ENCODE results near the gene GMCL1.
A peak's percentile ranks its signal among the peaks of the same experiment; 100 is the strongest.

GMCL1 gene

DNA sequence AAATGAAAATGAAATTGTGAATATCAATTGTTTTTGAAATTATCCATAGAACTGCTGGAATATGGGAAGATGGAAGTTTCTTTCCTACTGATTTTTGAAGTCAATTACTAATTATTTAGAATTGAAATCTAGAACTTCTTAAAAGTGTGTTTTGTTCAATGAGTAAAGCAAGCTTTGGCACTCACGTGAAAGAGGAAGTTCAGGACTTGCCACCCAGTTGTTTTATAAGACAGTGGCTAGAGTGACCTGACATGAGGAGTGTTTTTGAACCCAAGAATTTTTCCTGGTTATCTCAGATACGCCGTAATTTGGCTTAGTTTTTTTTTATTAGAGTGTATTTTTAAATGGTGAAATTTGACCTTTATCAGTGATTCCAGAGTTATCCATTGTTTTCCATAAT is 88.9 kb downstream of the GMCL1 start:
- Histone ChIP-seq H3F3A (ENCODE audit: low read depth) (no peaks in the 10 kb centered on the region), H3K79me2 (ENCODE audit: insufficient read depth, low read length) (peaks cover 13% of the 10 kb centered on the region; the same call in 1 of the 2 replicates), H3K4me2 (ENCODE audit: low read depth, low read length, poor library complexity, severe bottlenecking) (peak overlapping the region; percentile 2), H3K9me3 (ENCODE audit: insufficient read depth, low read depth, low read length) (no peaks in the 10 kb centered on the region), H4K20me1 (ENCODE audit: insufficient read depth, low read length, poor library complexity, severe bottlenecking) (peaks cover 6% of the 10 kb centered on the region), H2AFZ (ENCODE audit: low read length) (no peak overlapping the region), H3K4me1 (ENCODE audit: insufficient read depth, low read length, poor library complexity, severe bottlenecking) (peaks cover 20% of the 10 kb centered on the region), H3K9ac (ENCODE audit: low read depth, low read length, poor library complexity, severe bottlenecking) (no peak overlapping the region), H3K27me3 (ENCODE audit: insufficient read depth, low read length, poor library complexity, severe bottlenecking) (no peaks in the 10 kb centered on the region), H3K4me3 (ENCODE audit: low read length, poor library complexity, severe bottlenecking) (no peak overlapping the region), H3K9me2 (replicated peaks; ENCODE audit: low read depth, low read length) (no peaks in the 10 kb centered on the region), H3K36me3 (ENCODE audit: insufficient read depth, low read length) (no peaks in the 10 kb centered on the region)
- no peak for TF ChIP-seq EZH2phosphoT487 (IDR thresholded peaks at IDR 0.05; ENCODE audit: borderline replicate concordance)
- TF ChIP-seq, protein P1, sequence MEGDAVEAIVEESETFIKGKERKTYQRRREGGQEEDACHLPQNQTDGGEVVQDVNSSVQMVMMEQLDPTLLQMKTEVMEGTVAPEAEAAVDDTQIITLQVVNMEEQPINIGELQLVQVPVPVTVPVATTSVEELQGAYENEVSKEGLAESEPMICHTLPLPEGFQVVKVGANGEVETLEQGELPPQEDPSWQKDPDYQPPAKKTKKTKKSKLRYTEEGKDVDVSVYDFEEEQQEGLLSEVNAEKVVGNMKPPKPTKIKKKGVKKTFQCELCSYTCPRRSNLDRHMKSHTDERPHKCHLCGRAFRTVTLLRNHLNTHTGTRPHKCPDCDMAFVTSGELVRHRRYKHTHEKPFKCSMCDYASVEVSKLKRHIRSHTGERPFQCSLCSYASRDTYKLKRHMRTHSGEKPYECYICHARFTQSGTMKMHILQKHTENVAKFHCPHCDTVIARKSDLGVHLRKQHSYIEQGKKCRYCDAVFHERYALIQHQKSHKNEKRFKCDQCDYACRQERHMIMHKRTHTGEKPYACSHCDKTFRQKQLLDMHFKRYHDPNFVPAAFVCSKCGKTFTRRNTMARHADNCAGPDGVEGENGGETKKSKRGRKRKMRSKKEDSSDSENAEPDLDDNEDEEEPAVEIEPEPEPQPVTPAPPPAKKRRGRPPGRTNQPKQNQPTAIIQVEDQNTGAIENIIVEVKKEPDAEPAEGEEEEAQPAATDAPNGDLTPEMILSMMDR (conservative IDR thresholded peaks at IDR 0.05; ENCODE audit: low read length) = no peak

DNA sequence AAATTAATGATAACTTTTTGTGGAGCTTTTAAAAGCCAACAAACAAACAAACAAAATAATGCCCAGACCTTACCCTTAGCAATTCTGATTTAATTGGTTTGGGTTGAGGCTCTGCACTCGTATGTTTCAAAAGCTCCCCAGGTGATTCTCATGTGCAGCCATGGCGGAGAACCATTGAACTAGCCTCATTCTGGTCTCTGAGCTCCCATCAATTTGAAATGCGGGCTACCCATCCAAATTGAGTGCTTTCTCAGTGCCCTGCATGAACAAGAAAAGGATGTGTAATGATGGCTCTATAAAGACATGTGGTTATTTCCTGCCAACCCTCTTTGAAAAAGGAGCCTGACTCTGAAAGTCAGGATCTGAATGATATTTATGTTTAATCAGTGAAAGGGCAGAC is 93.7 kb downstream of the GMCL1 start:
- Histone ChIP-seq H4K20me1 (ENCODE audit: insufficient read depth, low read length, poor library complexity, severe bottlenecking) (no peaks in the 10 kb centered on the region), H3K4me1 (ENCODE audit: insufficient read depth, low read length, poor library complexity, severe bottlenecking) (peaks cover 10% of the 10 kb centered on the region), H3K4me3 (ENCODE audit: low read length, poor library complexity, severe bottlenecking) (no peak overlapping the region), H3K27me3 (ENCODE audit: insufficient read depth, low read length, poor library complexity, severe bottlenecking) (no peaks in the 10 kb centered on the region), H3F3A (ENCODE audit: low read depth) (no peaks in the 10 kb centered on the region), H3K9ac (ENCODE audit: low read depth, low read length, poor library complexity, severe bottlenecking) (no peak overlapping the region), H3K4me2 (ENCODE audit: low read depth, low read length, poor library complexity, severe bottlenecking) (peak overlapping the region; percentile 9), H3K79me2 (ENCODE audit: insufficient read depth, low read length) (no peaks in the 10 kb centered on the region), H3K9me3 (ENCODE audit: insufficient read depth, low read depth, low read length) (no peaks in the 10 kb centered on the region), H3K9me2 (replicated peaks; ENCODE audit: low read depth, low read length) (no peaks in the 10 kb centered on the region), H3K36me3 (ENCODE audit: insufficient read depth, low read length) (no peaks in the 10 kb centered on the region), H2AFZ (ENCODE audit: low read length) (no peak overlapping the region)
- TF ChIP-seq EZH2phosphoT487 (IDR thresholded peaks at IDR 0.05; ENCODE audit: borderline replicate concordance) = no peak
- TF ChIP-seq, protein P1 (conservative IDR thresholded peaks at IDR 0.05; ENCODE audit: low read length) = no peak

DNA sequence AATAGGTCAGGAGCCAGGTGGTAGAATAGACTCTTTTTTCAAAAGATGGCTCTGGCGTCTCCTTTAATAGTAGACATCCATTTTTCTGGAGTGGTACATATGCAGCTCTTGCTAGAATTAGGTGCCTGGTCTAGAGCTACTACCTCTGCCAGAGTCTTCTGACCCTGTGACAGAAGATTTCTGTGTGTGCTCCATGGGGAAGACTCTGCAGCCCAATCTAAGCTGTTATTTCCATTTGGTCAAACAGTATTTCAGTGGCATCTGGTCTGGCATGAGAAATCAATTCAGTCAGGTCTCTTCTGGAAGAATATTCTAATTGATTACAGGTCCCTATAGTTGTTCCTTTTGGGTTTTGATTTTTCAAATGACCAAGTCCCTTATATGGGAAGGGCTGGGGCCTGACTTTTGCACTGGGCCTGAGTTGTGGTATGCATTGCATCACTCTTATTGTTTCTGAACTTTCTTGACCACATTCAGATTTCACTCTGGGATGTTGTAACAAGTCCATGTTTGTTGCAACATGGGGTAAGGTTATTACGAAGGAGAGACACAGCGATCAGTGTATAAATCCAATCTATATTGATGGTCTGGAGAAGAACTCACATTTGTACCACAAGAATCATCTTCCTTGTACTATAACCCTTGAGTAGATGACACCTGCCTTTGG is 97.5 kb downstream of the GMCL1 start:
- H3K4me3 ChIP-seq (ENCODE audit: low read length, poor library complexity, severe bottlenecking) = no peak overlapping the region
- TF ChIP-seq, protein P1 (conservative IDR thresholded peaks at IDR 0.05; ENCODE audit: low read length) = no peak
- no peak for TF ChIP-seq EZH2phosphoT487 (IDR thresholded peaks at IDR 0.05; ENCODE audit: borderline replicate concordance)
- no peaks in the 10 kb centered on the region for H3K27me3 ChIP-seq (ENCODE audit: insufficient read depth, low read length, poor library complexity, severe bottlenecking)
- no peaks in the 10 kb centered on the region for H4K20me1 ChIP-seq (ENCODE audit: insufficient read depth, low read length, poor library complexity, severe bottlenecking)
- H3F3A ChIP-seq (ENCODE audit: low read depth) = no peaks in the 10 kb centered on the region
- H3K9ac ChIP-seq (ENCODE audit: low read depth, low read length, poor library complexity, severe bottlenecking) = no peak overlapping the region
- H2AFZ ChIP-seq (ENCODE audit: low read length) = no peak overlapping the region
- H3K9me2 ChIP-seq (replicated peaks; ENCODE audit: low read depth, low read length) = no peaks in the 10 kb centered on the region
- H3K4me1 ChIP-seq (ENCODE audit: insufficient read depth, low read length, poor library complexity, severe bottlenecking) = peaks cover 11% of the 10 kb centered on the region
- H3K36me3 ChIP-seq (ENCODE audit: insufficient read depth, low read length) = no peaks in the 10 kb centered on the region
- no peaks in the 10 kb centered on the region for H3K79me2 ChIP-seq (ENCODE audit: insufficient read depth, low read length)
- H3K4me2 ChIP-seq (ENCODE audit: low read depth, low read length, poor library complexity, severe bottlenecking) = no peak overlapping the region
- no peaks in the 10 kb centered on the region for H3K9me3 ChIP-seq (ENCODE audit: insufficient read depth, low read depth, low read length)
